GM19395 (cell line): ENCODE results near the gene SWAP70.
"Not testable (repeated sequence)": the region's sequence is repeated elsewhere in the genome, so short reads cannot be mapped to it uniquely, and the experiment has no call there.

Source experiments
- ATAC-seq: cut with Tn5 transposase; IDR thresholded peaks from one replicate; pipeline ENCODE4 v1.9.1; 2021; ENCODE audit warnings: mild to moderate bottlenecking, moderate library complexity; ENCODE audit not compliant: unreplicated experiment

Gene SWAP70

GRCh38 chr11:9663699-9664275 lies at the start of gene SWAP70:
TSS of gene SWAP70 (plus strand) at chr11:9664077. CDS start at chr11:9664180, 103 bp downstream.
- peak; percentile 82 for ATAC-seq

GRCh38 chr11:9615031-9615451 lies 48.8 kb upstream of the SWAP70 start:
- ATAC-seq, result peak; percentile 53

- no peak for ATAC-seq
Observed at GRCh38 chr11:9616042-9616675, 47.7 kb upstream of the SWAP70 start.

GRCh38 chr11:9616858-9617257 lies 47.0 kb upstream of the SWAP70 start:
- ATAC-seq, result no peak

GRCh38 chr11:9617940-9618339 lies 45.9 kb upstream of the SWAP70 start:
- ATAC-seq, result no peak

GRCh38 chr11:9619004-9619403 lies 44.9 kb upstream of the SWAP70 start:
- ATAC-seq, result no peak

GRCh38 chr11:9619971-9620370 lies 43.9 kb upstream of the SWAP70 start:
- ATAC-seq, result no peak

- not testable (repeated sequence) for ATAC-seq
Observed at GRCh38 chr11:9622353-9622752, 41.5 kb upstream of the SWAP70 start.

- not testable (repeated sequence) for ATAC-seq
Observed at GRCh38 chr11:9623053-9623452, 40.8 kb upstream of the SWAP70 start.

- ATAC-seq, result no peak
Observed at GRCh38 chr11:9624448-9624847, 39.4 kb upstream of the SWAP70 start.

- ATAC-seq, result no peak
Observed at GRCh38 chr11:9625162-9625561, 38.7 kb upstream of the SWAP70 start.

- ATAC-seq, result no peak
Observed at GRCh38 chr11:9625728-9626127, 38.1 kb upstream of the SWAP70 start.

GRCh38 chr11:9626496-9627394 lies 37.1 kb upstream of the SWAP70 start:
- no peak for ATAC-seq

- ATAC-seq, result no peak
Observed at GRCh38 chr11:9629064-9629463, 34.8 kb upstream of the SWAP70 start.

- no peak for ATAC-seq
Observed at GRCh38 chr11:9633679-9634078, 30.2 kb upstream of the SWAP70 start.

GRCh38 chr11:9636691-9637090 lies 27.2 kb upstream of the SWAP70 start:
- no peak for ATAC-seq

GRCh38 chr11:9639099-9639498 lies 24.8 kb upstream of the SWAP70 start:
- no peak for ATAC-seq

GRCh38 chr11:9639985-9640384 lies 23.9 kb upstream of the SWAP70 start:
- ATAC-seq, result no peak

- no peak for ATAC-seq
Observed at GRCh38 chr11:9642894-9643293, 21.0 kb upstream of the SWAP70 start.

- ATAC-seq, result peak; percentile 78
Observed at GRCh38 chr11:9643751-9644150, 20.1 kb upstream of the SWAP70 start.

GRCh38 chr11:9645881-9646280 lies 18.0 kb upstream of the SWAP70 start:
- no peak for ATAC-seq

- no peak for ATAC-seq
Observed at GRCh38 chr11:9646324-9646723, 17.6 kb upstream of the SWAP70 start.
